CD4-positive, alpha-beta T cell (primary cell): ENCODE results near the gene CELF4. TPM values are rescaled to one million over a fixed set of nuclear protein-coding genes. Genes with fewer than 3 reads are reported as not detected.

Experiments
- ATAC-seq: fragments of 200-7000 bp; cut with Tn5 transposase; one replicate; pipeline ENCODE4 v1.10.0; 2022; ENCODE audit warnings: mild to moderate bottlenecking; ENCODE audit not compliant: poor library complexity
- CTCF ChIA-PET: fragments of 350-600 bp; sonication (Branson Sonifier 250); formaldehyde crosslinking; loops from one replicate; lab custom pipeline; 2021; ENCODE audit warnings: antibody characterized with exemption, inconsistent platforms; lab: Charles Lee
- POLR2A ChIA-PET: fragments of 350-600 bp; sonication (Branson Sonifier 250); formaldehyde crosslinking; loops from one replicate; lab custom pipeline; 2021; ENCODE audit warnings: antibody characterized with exemption, inconsistent platforms; lab: Charles Lee
- DNase-seq, 14 experiments: peaks; one replicate each; pipeline ENCODE4 v3.0.0-alpha.2; 2013 to 2020; ENCODE audit warnings: mixed read lengths in 2 of 14
- H3K27ac ChIP-seq, 2 donors: one replicate each; pipeline versions ENCODE4 v1.5.1 to v1.7.0; 2013; ENCODE audit warnings: low read length in 2 of 2, low read depth in 1 of 2, mild to moderate bottlenecking in 1 of 2
- H3K27me3 ChIP-seq, 2 experiments: 1 replicate in 1 of 2; 2 replicates in 1 of 2; pipeline versions ENCODE4 v1.6.1 to v1.7.0; 2013; ENCODE audit warnings: low read length in 2 of 2, control low read depth in 1 of 2, mild to moderate bottlenecking in 1 of 2, moderate library complexity in 1 of 2; ENCODE audit not compliant: insufficient read depth in 2 of 2, control insufficient read depth in 1 of 2
- H3K36me3 ChIP-seq: one replicate; pipeline ENCODE4 v1.6.1; 2013; ENCODE audit warnings: low read length, control low read depth; ENCODE audit not compliant: insufficient read depth
- H3K4me1 ChIP-seq: one replicate; pipeline ENCODE4 v1.6.1; 2013; ENCODE audit warnings: low read length, control low read depth; ENCODE audit not compliant: insufficient read depth
- H3K4me3 ChIP-seq: one replicate; pipeline ENCODE4 v1.5.1; 2013; ENCODE audit warnings: mild to moderate bottlenecking, low read length, moderate library complexity
- H3K9me3 ChIP-seq, 2 experiments: 1 replicate in 1 of 2; 2 replicates in 1 of 2; pipeline versions ENCODE4 v1.6.1 to v1.7.0; 2013; ENCODE audit warnings: low read length in 2 of 2, mild to moderate bottlenecking in 2 of 2, control low read depth in 1 of 2, moderate library complexity in 1 of 2; ENCODE audit not compliant: control insufficient read depth in 1 of 2, insufficient read depth in 1 of 2
- H3K27ac Mint-ChIP-seq: one replicate; pipeline ENCODE4 v1.8.0; 2020; ENCODE audit warnings: mixed read lengths
- H3K27me3 Mint-ChIP-seq: one replicate; pipeline ENCODE4 v1.8.0; 2021; ENCODE audit warnings: mixed read lengths
- H3K36me3 Mint-ChIP-seq: one replicate; pipeline ENCODE4 v1.8.0; 2021; ENCODE audit warnings: low read depth, mixed read lengths
- H3K4me1 Mint-ChIP-seq: one replicate; pipeline ENCODE4 v1.8.0; 2021; ENCODE audit warnings: low read depth, mixed read lengths
- H3K4me3 Mint-ChIP-seq: one replicate; pipeline ENCODE4 v1.8.0; 2020; ENCODE audit warnings: mild to moderate bottlenecking, mixed read lengths
- H3K9me3 Mint-ChIP-seq: one replicate; pipeline ENCODE4 v1.8.0; 2020; ENCODE audit warnings: mixed read lengths
- intact Hi-C, 2 experiments: fragments of 100-400 bp; cut with DNase I in 1 of 2; cut with micrococcal nuclease in 1 of 2; formaldehyde crosslinking; loops; one replicate each; pipeline versions ENCODE4 v1.15.1 to v1.9.0; 2023 to 2025; cut with DNase I, micrococcal nuclease
- total RNA-seq, 174 experiments: library from RNA in 2 of 174; stranded (reverse) in 2 of 174; gene quantifications; one replicate each; pipeline ENCODE4 v1.2.3 and lab custom pipeline; 2021 to 2026
- TF ChIP-seq, protein P1 (sequence below): fragments of 200-600 bp; IDR thresholded peaks from one replicate; pipeline ENCODE4 v1.8.0; 2022; ENCODE audit warnings: antibody characterized with exemption, mild to moderate bottlenecking

CELF4 gene
- total RNA-seq, 2 experiments from 2014 or later = not detected

DNA sequence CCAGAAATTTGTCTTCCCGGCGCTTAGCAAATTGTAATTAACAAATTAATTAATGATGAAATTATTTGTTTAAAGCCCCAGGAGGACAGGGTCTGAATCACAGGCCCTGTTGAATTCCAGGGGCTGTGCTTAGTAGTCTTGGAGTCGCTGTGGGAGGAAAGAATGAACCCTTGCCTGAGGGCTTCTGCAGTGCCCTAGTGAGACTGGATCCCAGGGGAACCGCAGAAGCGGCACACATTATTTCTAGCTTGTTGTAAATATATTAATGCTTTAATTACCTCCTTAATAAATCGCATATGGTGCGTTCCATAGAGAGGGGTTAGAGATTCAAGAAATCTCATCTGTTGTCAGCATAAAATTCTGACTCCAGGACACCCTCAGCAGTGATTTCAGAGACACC lies 235.4 kb downstream of the CELF4 start:
- Histone ChIP-seq H3K27ac (no peak overlapping the region), H3K36me3 (no peaks in the 10 kb centered on the region), H3K9me3 (no peaks in the 10 kb centered on the region), H3K27me3 (no peaks in the 10 kb centered on the region), H3K4me1 (no peaks in the 10 kb centered on the region), H3K4me3 (no peak overlapping the region)
- ChIA-PET POLR2A (no interaction called here), CTCF (no interaction called here)
- TF ChIP-seq, protein P1, sequence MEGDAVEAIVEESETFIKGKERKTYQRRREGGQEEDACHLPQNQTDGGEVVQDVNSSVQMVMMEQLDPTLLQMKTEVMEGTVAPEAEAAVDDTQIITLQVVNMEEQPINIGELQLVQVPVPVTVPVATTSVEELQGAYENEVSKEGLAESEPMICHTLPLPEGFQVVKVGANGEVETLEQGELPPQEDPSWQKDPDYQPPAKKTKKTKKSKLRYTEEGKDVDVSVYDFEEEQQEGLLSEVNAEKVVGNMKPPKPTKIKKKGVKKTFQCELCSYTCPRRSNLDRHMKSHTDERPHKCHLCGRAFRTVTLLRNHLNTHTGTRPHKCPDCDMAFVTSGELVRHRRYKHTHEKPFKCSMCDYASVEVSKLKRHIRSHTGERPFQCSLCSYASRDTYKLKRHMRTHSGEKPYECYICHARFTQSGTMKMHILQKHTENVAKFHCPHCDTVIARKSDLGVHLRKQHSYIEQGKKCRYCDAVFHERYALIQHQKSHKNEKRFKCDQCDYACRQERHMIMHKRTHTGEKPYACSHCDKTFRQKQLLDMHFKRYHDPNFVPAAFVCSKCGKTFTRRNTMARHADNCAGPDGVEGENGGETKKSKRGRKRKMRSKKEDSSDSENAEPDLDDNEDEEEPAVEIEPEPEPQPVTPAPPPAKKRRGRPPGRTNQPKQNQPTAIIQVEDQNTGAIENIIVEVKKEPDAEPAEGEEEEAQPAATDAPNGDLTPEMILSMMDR = no peak
- Mint-ChIP-seq H3K27me3 (no peaks in the 10 kb centered on the region), H3K36me3 (no peaks in the 10 kb centered on the region), H3K4me1 (no peaks in the 10 kb centered on the region), H3K9me3 (no peaks in the 10 kb centered on the region), H3K4me3 (no peak overlapping the region), H3K27ac (no peak overlapping the region)
- no peak for ATAC-seq
- intact Hi-C loops = no loop called here
- no peak for DNase-seq

DNA sequence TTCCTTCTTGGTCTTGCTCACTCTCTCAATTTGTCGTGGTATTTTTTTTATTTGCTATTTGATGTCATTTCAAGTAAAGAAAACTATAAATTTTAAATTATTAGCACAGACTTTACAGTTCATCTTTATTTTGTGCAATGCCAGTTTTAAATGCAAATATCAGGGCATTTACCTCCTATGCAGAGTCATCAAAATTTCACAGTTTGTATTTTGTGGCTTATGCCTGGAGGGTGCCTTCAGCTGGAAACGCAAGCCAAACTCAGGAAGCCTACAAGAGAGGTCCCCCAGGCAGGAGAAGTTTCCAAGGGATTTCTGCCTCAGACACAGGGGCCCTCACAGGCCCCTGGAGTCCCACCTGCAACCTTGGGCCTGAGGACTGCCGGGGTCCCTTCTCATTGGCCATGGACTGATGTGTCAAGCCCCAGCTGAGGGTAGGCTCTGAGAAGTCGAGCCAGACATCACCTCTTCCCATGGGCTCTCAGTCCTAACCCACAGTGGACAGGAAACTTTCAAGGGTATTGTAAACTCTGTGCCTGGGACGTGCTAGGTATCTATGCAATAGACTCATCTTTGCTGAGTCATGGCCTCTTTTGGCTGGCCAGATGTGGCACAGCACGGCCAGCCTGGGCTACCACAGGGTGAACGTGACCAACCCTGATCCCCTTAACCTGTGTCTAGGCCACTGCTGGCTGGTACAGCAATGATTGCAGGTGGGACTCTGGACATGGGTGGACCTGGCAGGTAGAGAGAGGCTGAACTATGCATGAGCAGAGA lies 236.5 kb downstream of the CELF4 start:
- POLR2A ChIA-PET = no interaction called here
- Histone ChIP-seq H3K9me3 (no peaks in the 10 kb centered on the region), H3K4me1 (no peaks in the 10 kb centered on the region), H3K27ac (no peak overlapping the region), H3K4me3 (no peak overlapping the region), H3K27me3 (no peaks in the 10 kb centered on the region), H3K36me3 (no peaks in the 10 kb centered on the region)
- CTCF ChIA-PET = no interaction called here
- ATAC-seq = no peak
- H3K4me3 Mint-ChIP-seq = no peak overlapping the region
- intact Hi-C loops = no loop called here
- no peaks in the 10 kb centered on the region for H3K4me1 Mint-ChIP-seq
- TF ChIP-seq, protein P1 = no peak
- H3K36me3 Mint-ChIP-seq = no peaks in the 10 kb centered on the region
- H3K27me3 Mint-ChIP-seq = no peaks in the 10 kb centered on the region
- no peaks in the 10 kb centered on the region for H3K9me3 Mint-ChIP-seq
- DNase-seq = no peak
- H3K27ac Mint-ChIP-seq = no peak overlapping the region

DNA sequence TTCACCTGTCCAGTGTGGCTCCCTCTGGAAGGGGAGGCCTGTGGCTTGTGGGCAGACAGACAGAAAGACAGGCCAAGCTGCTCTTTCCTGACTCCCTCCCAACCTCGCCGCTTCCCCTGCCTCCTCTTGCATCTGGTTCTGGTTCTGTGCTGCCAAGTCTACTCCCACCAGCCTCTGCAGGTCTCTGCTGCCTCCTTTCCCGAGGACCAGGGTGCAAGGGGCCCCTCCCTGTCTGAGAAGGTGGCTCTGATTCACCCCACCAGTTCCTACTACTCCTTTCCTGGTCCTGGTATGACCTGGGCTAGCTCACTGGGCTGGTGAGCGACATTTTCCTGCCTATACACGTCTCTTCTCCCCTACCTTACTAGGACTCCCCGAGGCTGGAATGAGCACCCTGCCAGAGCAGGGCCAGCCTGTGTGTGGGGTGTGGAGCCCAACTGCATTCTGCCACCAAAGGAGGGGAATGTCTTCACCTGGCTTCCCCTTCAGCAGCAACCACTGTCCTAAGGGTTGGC lies 238.5 kb downstream of the CELF4 start:
- no peak overlapping the region for H3K27ac Mint-ChIP-seq
- no peaks in the 10 kb centered on the region for H3K9me3 Mint-ChIP-seq
- no peaks in the 10 kb centered on the region for H3K36me3 Mint-ChIP-seq
- Histone ChIP-seq H3K36me3 (no peaks in the 10 kb centered on the region), H3K27ac (no peak overlapping the region), H3K4me3 (no peak overlapping the region), H3K9me3 (no peaks in the 10 kb centered on the region), H3K4me1 (no peaks in the 10 kb centered on the region), H3K27me3 (no peaks in the 10 kb centered on the region)
- ChIA-PET CTCF (no interaction called here), POLR2A (no interaction called here)
- DNase-seq (no peak), ATAC-seq (no peak)
- intact Hi-C loops = no loop called here
- H3K27me3 Mint-ChIP-seq = no peaks in the 10 kb centered on the region
- no peaks in the 10 kb centered on the region for H3K4me1 Mint-ChIP-seq
- no peak overlapping the region for H3K4me3 Mint-ChIP-seq
- TF ChIP-seq, protein P1 = no peak
